Measurements from ENCODE around the gene C3orf20.

The C3orf20 gene

DNA sequence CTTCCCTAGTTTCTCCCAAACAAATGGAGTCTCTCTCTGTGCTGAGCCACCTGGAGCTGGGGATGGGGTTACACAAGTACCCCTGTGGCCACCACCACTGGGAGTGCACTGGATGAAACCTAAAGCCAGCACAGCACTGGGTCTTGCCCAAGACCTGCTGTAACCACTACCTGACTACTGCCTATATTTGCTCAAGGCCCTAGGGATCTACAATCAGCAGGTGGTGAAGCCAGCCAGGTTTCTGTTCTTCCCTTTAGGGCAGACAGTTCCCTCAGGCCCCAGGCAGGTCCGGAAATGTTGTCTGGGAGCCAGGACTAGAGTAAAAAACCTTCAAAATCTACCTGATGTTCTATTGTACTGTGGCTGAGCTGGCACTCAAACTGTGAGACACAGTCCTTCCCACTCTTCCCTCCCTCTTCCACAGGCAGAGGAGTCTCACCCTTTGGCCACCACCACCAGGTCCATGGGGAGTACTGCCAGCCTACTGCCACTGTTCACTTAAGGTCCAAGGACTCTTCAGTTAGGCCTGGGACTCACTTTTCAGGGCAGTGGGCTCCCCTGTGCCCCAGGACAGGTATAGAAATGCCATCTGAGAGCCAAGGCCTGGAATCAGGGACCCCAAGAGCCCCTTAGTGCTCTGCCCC lies 23.8 kb downstream of the C3orf20 start:
- no peak for DNase-seq (ENCODE audit: extremely low read depth in 1 of 2, low read depth in 1 of 2)

DNA sequence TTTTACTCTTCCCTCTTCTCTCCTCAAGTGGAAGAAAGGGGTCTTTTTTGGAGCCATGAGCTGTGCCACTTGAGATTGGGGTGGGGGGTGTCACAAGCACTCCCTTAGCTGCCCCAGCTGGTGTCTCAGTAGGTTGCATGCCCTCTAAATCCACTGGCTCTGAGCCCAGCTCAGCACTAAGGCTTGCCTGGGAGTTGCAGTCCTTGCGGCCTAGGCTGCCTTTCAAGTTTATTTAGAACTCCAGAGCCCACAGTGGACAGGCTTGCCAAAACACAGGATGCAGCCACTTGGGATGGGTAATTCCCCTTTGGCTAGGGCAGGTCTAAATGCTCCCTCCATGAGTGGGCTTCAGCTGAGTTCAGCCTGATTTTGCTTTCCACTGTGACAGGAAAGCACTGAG lies 24.7 kb downstream of the C3orf20 start:
- no peak for DNase-seq (ENCODE audit: extremely low read depth in 1 of 2, low read depth in 1 of 2)

DNA sequence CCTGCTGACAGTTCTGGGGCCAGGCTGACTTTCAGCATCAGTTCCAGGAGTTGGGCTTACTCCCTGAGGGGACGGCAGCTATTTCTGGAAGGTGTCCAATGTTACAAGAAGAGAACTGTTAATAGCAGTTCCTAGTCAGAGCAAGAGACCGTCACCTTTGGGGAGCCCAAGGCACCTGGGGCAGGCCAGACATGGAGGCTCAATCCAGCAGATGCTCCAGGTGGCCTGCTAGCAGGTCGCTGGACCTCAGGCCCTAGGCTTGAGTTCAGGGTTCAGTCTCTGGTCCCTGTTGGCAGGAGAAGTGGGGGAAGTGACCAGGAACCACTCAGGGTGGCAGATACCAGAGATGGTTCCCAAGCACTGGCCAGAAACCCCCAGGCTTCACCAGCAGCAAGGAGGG lies 25.9 kb downstream of the C3orf20 start:
- DNase-seq (ENCODE audit: extremely low read depth in 1 of 2, low read depth in 1 of 2) = no peak

DNA sequence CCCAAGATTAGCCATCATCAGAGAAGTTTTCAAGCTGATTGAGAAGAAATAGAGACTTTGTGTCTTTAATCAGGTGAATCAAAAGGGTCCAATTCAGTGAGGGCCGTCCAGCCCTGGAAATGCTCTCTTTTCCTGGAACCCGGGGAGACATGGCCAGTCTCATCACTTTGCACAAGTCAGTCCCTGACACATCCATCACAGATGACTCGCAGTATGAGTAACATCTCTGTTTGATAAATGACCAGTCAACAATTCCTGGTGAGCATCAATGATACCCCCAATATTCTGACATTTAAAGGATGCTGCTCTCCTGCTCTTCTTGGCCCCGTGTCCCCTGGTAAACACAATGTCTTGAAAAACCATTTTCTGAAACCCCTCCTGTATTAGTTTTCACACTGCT lies 26.7 kb downstream of the C3orf20 start:
- no peak for DNase-seq (ENCODE audit: extremely low read depth in 1 of 2, low read depth in 1 of 2)

DNA sequence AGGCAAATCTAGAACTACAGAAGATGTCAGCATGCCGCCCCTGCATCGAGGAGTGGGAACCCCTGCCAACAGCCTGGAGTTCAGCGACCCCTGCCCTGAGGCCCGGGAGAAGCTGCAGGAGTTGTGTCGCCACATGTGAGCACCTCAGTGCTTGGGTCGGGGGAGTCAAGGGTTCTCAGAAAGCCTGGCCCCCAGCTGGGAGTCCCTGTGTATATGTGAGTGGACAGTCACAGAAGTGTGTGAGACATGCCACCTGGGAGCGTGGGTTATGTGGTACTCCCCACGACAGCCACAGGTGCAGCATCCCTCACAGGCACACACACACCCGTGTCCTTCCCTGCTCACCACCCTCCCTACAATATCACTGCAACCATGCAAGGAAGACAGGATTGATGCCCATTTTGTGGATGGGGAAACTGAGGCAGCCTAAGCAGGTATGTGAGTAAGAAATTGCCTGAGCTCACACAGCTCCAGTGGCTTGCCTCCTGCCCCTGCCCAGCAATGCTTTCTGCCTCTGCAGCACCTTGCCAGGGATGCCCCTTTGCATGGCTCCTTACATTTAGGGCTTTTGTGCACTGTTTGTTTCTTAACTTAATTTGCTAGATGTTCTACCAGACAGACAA lies 28.3 kb downstream of the C3orf20 start:
- no peak for DNase-seq (ENCODE audit: extremely low read depth in 1 of 2, low read depth in 1 of 2)

DNA sequence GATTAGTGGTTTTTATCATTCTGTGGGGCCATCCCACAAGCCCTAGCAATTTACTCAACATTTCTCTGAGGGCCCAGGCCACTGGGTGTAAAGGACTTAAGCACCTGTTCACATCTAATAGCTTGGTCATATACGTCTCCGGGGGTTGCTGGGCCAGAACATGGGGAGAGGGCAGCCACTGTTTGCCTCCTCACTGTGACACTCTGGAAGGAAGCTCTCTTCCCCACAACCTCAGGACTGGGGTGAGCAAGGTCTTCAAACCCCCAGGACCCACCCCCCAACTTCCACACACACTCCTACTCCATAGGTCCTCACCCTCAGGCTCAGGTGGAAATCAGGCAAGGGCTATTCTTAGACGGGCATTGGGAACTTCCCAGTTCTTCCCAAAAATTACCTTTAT lies 28.9 kb downstream of the C3orf20 start:
- no peak for DNase-seq (ENCODE audit: extremely low read depth in 1 of 2, low read depth in 1 of 2)

DNA sequence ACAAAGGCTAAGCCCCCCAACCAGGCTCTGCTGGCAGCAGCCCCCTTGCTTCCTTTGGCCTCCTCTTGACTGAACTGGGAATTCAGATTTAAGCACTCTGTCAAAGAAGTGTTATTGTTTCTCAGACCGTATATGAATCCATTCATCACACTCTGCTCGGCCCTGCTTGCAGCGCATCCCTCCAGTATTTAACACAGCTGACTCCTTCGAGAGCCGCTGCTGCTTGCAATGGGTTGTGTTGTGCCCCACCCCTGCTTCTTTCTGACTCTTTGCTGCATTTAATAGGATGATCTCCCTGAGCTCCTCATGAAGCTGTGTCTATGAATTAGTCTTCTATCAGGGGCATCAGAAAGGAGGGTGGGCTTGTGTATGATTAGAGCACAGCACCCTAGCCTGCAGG lies 31.2 kb downstream of the C3orf20 start:
- no peak for DNase-seq (ENCODE audit: extremely low read depth in 1 of 2, low read depth in 1 of 2)

DNA sequence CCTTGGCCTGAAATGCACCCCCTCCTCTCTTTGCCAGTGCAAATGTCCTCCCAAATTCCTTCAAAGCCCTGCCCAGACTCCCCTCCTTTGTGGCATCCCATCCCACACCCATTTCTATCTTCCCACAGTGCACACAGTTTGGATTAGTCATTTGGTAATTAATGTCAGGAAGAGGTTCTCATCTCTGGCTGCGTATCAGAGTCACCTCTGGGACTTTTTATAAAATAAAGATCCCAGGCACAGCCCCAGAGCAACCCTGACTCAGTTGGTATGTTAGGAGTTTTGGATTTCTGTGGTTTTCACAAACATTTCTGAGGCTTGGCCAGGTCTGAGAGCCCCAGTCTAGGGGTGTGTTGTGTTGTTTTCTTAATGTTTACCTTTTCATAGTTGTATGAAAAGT lies 41.6 kb downstream of the C3orf20 start:
- DNase-seq (ENCODE audit: extremely low read depth in 1 of 2, low read depth in 1 of 2) = no peak

DNA sequence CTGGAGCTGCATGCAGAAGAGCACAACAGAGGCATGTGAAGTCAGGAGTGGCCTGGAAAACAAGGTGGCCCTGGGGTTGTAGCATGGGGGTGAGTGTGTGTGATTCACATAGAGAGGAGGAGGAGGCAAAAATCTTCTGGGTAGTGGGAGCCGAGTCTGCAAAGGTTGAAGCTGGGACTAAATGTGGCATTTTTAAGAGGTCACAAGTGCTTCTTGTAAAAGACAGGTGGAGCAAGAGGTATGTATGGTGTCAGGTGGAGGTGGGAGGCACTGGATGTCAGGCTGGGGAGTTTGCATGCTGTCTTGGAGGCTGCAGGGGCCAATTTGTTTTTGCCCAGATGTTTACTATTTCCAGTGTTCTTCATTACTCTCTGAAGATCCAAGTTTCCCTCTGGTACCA lies 42.4 kb downstream of the C3orf20 start:
- DNase-seq (ENCODE audit: extremely low read depth in 1 of 2, low read depth in 1 of 2) = no peak

DNA sequence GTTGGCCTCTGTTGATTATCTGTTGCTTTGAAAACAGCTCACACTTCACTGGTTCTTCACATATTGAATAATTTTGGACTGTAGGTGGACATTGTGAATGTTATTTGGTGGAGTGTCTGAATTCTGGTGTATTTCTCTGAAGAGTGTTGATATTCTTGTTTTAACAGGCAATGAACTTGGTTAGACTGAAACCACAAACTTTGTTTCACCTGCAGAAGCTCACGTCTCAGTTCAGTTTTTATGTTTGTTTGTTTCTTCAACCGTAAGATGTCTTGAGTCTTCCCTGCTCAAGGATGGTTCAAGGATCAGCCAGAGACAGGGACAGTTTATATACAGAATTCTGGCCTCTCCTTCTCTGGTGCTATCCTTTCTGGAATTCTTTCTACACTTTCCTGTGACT lies 43.6 kb downstream of the C3orf20 start:
- no peak for DNase-seq (ENCODE audit: extremely low read depth in 1 of 2, low read depth in 1 of 2)

DNA sequence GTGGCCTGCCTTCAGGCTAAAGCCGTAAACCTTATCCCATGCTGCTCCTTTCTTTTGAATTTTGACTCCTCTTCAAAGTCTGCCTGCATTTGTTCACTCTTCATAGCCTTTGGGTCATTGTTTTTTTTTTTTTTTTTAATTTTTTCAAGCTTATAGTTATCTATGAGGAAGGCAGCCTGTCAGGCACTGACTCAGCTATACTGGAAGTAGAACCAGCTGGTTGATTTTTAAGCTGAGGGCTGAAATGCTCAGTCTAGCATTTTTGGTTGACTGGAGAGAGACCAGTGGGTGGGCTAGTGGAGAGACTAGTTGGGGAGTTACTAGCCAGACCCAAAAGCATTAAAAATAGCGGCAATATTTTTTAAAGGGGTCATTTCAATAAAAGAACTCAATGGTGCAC lies 44.1 kb downstream of the C3orf20 start:
- no peak for DNase-seq (ENCODE audit: extremely low read depth in 1 of 2, low read depth in 1 of 2)

DNA sequence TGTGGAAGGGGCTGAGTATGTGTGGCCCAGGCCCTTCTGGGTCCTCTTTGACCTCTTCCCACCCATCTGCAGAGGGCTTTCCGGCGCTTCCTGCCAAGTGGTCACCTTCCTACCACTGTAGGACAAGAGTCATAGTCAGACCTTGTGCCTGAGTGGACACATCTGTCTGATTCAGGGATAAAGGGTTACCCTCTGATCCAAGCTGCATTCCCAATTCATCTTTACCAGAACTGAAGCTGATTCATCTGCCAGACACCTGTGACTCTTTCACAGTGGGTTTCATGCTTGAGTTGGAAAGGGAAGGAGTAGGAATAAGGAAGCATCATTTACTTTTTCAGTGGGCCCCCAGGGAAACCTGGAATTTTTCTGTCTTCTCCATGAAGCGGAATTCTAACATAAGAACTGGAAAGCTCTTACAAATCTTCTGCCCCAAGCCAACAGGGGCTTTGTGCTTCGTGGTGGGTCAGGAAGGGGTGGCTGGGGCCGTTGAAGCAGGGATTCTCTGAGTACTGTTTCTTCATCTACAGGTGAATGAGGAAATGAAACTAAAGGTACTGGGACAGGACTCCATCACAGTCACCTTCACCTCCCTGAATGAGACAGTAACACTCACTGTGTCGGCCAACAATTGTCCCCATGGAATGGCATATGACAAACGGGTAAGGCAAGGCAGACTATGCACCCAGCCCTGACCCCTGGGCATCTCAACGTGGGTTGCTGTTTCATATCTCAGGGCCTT lies 46.4 kb downstream of the C3orf20 start:
- DNase-seq (ENCODE audit: extremely low read depth in 1 of 2, low read depth in 1 of 2) = no peak

DNA sequence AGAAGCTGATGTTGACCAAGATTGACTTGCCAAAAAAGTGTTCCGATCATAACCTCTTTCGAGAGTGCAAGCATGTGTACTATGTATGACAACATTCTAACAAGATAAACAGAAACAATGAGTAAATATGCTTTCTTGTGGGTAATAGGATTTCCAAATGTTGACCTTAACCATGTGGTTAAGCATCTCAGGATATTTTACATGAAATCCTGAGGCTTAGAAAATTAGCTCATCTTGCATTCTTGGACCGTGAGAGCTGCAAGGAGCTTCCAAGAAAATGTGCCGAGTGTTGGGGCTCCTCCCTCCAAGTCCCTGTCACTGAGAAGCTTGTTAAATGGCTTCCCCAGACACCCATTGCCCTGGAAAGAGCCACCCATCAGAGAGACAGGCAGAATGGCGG lies 50.1 kb downstream of the C3orf20 start:
- no peak for DNase-seq (ENCODE audit: extremely low read depth in 1 of 2, low read depth in 1 of 2)

DNA sequence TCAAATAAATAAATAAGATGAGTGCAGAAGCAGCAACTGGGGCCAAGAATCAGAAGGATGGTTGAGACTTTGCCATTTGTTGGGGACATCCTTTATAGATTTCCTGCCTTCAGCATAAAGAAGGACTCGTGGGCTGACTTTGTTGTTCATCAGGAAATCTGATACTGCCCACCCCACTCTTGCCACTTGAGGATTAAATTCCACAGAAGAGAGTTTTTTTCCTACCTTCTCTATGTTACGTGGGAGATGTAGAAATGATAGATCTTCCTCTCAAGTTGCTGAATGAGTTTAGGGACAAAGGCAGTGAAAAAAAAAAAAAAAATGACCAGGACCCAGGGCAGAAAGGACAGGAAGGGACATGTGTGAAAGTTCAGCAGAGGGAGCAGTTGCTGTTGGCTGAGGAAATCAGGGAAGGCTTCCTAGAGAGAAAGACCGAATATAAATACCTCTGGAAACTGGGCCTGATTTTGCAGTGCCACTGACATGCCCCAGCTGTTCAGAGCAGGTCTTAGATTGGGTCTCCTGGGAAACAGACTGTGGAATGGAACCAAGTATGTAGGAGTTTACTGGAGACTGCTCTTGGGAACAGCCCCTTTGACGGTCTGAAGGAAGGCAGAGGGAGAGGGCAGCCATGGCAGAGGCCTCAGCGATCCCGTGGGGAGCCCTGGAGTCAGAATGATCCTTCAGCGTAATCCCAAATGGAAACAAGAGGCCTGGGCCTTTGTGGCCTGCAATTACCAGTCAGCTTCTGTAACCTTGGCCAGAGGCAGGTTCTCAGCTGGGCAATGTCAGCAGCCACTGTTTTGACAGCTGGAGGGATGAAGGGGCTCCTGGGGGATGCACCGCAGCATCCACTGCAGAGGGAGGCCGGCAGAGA lies 50.9 kb downstream of the C3orf20 start:
- DNase-seq (ENCODE audit: extremely low read depth in 1 of 2, low read depth in 1 of 2) = no peak

DNA sequence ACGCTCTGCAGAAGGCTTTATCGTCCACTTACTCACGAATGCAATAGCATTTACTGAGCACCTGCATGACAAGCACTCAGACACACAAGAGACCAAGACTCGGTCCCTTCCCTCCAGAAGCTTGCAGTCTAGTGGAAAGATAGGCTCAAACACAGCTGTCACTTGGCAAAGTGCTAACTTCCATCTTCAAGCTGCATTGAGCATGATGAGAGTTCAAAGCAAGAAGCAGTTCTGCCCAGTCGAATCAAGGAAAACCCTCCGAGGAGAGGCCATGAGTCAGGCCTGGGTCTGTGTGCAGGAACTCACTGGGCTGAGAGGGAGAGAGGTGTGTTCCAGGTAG lies 51.5 kb downstream of the C3orf20 start:
- no peak for DNase-seq (ENCODE audit: extremely low read depth in 1 of 2, low read depth in 1 of 2)

DNA sequence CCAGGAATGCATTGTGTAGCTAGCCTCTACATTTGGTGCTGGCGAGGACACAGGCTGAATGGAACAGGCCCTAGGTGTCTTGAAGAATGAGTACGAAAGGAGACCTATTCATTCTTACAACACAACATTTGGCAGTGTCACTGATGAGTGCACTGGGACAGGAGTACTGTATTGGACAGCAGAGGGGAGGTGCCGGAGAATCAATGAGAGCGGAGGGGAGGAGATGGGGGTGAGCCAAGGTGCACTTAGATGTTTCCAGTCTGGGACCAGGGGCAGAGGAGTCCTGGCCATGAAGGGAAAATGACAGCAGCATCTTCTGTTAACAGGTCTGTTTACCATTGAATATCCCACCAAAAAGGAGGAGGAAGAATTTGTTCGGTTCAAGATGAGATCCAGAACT lies 53.2 kb downstream of the C3orf20 start:
- no peak for DNase-seq (ENCODE audit: extremely low read depth in 1 of 2, low read depth in 1 of 2)

DNA sequence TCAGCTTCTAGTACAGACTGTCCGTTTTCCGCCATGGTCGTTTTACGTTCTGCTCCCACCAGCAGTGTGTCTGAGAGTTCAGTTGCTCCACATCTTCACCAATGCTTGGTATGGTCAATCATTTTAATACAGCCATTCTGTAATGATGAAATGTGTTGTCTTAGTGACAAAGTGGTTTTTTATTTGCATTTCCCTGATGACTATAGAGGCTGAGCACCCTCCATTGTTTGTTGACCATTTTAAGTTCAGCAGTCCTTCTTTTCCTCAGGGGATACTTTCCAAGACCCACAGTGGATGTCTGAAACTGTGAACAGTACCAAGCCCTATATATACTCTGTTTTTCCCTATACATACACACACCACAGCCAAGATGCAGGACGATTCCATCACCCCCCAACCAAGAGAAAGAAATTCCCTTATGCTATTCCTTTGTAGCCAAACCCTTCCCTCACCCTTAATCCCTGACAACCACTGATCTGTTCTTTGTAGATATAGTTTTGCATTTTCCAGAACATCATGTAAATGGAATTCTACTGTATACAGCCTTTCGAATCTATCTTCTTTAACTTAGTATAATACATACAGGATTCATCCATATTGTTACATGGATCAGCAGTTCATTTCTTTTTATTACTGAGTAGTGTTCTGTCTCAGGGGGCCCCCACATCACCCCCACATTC lies 55.9 kb downstream of the C3orf20 start:
- DNase-seq (ENCODE audit: extremely low read depth in 1 of 2, low read depth in 1 of 2) = no peak

DNA sequence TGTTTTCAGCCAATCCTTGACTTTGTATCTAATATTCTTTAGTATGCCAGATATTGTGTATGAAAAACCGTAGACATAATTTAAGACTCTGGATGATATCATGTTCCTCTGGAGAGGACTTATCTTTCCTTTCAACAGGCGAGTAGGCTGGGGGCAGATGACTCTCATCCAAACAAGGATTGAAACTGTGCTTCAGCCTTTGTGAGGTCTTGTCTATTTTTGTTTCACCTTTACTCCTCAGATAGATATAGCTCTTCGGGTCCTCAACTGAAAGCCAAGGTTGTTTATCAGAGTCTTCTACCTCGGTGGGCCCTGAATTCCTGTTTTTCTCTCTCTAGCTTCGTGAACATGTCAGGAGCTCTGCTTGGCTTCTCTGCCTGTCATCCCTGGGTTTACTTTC lies 66.0 kb downstream of the C3orf20 start:
- DNase-seq (ENCODE audit: extremely low read depth in 1 of 2, low read depth in 1 of 2) = no peak

DNA sequence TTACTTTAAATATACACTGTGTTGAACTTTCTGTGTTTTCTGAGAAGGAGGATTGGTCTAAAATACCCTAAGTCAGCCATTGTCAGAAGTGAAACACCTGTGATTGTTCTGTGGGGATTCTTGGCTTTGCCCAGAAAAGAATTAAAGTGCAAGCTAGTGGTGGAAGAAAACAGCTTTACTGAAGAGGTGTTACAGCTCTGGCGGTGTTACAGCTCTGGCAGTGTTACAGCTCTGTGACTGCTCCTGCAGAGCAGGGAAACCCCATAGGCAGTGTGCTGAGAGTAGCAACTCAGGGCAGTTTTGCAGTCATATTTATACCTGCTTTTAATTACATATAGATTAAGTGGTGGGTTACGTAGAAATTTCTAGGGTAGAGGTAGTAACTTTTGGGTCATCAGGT lies 66.6 kb downstream of the C3orf20 start:
- DNase-seq (ENCODE audit: extremely low read depth in 1 of 2, low read depth in 1 of 2) = no peak

DNA sequence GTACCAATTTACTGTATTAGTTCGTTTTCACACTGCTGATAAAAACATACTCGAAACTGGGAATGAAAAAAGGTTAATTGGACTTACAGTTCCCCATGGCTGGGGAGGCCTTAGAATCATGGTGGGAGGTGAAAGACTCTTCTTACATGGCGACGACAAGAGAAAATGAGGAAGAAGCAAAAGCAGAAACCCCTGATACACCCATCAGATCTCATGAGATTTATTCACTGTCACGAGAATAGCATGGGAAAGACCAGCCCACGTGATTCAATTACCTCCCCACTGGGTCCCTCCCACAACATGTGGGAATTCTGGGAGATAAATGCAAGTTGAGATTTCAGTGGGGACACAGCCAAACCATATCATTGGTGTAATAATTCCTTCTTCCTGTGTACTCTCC lies 69.6 kb downstream of the C3orf20 start:
- no peak for DNase-seq (ENCODE audit: extremely low read depth in 1 of 2, low read depth in 1 of 2)

DNA sequence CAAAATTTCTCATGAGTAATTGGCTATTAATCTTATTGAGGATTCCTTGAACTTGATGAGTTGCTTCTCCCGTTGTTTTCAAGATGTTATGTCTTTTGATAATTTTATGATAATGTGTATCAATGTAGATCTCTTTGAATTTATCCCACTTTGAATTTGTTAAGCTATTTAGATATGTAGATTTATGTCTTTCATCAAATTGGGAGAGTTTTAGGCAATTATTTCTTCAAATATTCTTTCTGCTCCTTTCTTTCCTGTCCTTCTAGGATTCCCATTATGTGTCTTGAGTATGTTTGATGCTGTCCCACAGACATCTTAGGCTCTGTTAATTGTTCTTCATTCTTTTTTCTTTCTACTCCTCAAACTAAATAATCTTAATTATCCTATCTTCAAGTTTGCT lies 75.7 kb downstream of the C3orf20 start:
- DNase-seq (ENCODE audit: extremely low read depth in 1 of 2, low read depth in 1 of 2) = no peak
